Astrocyte (in vitro differentiated cells and primary cell): ENCODE data around the gene EHD4. TPM values are rescaled to one million over a fixed set of nuclear protein-coding genes. Genes with fewer than 3 reads are reported as not detected.

Experiments
- DNase-seq: peaks from one replicate; pipeline ENCODE4 v3.0.0-alpha.2; 2010; ENCODE audit warnings: low read depth
- FAIRE-seq: peaks from 2 replicates; lab custom pipeline; 2011; peaks lifted over from hg19 to GRCh38; lab: Jason Lieb, UNC
- H2AFZ ChIP-seq: 2 replicates; pipeline ENCODE4 v1.6.0; 2012; ENCODE audit warnings: low read depth, low read length, inconsistent platforms
- H3K27ac ChIP-seq: 2 replicates; pipeline ENCODE4 v1.5.1; 2011; ENCODE audit warnings: low read depth, low read length, inconsistent platforms
- H3K27me3 ChIP-seq: 2 replicates; pipeline ENCODE4 v1.6.0; 2011; ENCODE audit warnings: low read length, inconsistent platforms; ENCODE audit not compliant: insufficient read depth
- H3K36me3 ChIP-seq: 2 replicates; pipeline ENCODE4 v1.5.1; 2011; ENCODE audit warnings: low read length, inconsistent platforms; ENCODE audit not compliant: insufficient read depth
- H3K4me1 ChIP-seq: 2 replicates; pipeline ENCODE4 v1.5.1; 2011; ENCODE audit warnings: low read length, inconsistent platforms; ENCODE audit not compliant: insufficient read depth
- H3K4me2 ChIP-seq: 2 replicates; pipeline ENCODE4 v1.6.0; 2012; ENCODE audit warnings: low read length, inconsistent platforms
- H3K4me3 ChIP-seq: 2 replicates; pipeline ENCODE4 v1.5.1; 2011; ENCODE audit warnings: low read depth, mild to moderate bottlenecking, low read length, inconsistent platforms; ENCODE audit not compliant: insufficient read depth
- H3K79me2 ChIP-seq: 2 replicates; pipeline ENCODE4 v1.6.0; 2012; ENCODE audit warnings: mild to moderate bottlenecking, low read length, inconsistent platforms; ENCODE audit not compliant: insufficient read depth
- H3K9ac ChIP-seq: 2 replicates; pipeline ENCODE4 v1.6.0; 2012; ENCODE audit warnings: mild to moderate bottlenecking, low read length, inconsistent platforms
- H3K9me3 ChIP-seq: 2 replicates; pipeline ENCODE4 v1.5.1; 2012; ENCODE audit warnings: low read depth, mild to moderate bottlenecking, low read length, inconsistent platforms; ENCODE audit not compliant: insufficient read depth
- H4K20me1 ChIP-seq: 2 replicates; pipeline ENCODE4 v1.6.0; 2012; ENCODE audit warnings: low read length, inconsistent platforms; ENCODE audit not compliant: insufficient read depth
- H3K27ac Mint-ChIP-seq: one replicate; pipeline ENCODE4 v1.8.0; 2021; ENCODE audit warnings: mild to moderate bottlenecking, mixed read lengths; ENCODE audit not compliant: unreplicated experiment
- H3K27me3 Mint-ChIP-seq: one replicate; pipeline ENCODE4 v1.8.0; 2021; ENCODE audit warnings: low read depth, mixed read lengths; ENCODE audit not compliant: unreplicated experiment
- H3K36me3 Mint-ChIP-seq: one replicate; pipeline ENCODE4 v1.8.0; 2021; ENCODE audit warnings: low read depth, mixed read lengths; ENCODE audit not compliant: unreplicated experiment
- H3K4me1 Mint-ChIP-seq: one replicate; pipeline ENCODE4 v1.8.0; 2021; ENCODE audit warnings: low read depth, mixed read lengths; ENCODE audit not compliant: unreplicated experiment
- H3K4me3 Mint-ChIP-seq: one replicate; pipeline ENCODE4 v1.8.0; 2021; ENCODE audit warnings: mild to moderate bottlenecking, moderate library complexity, mixed read lengths; ENCODE audit not compliant: unreplicated experiment
- H3K9me3 Mint-ChIP-seq: one replicate; pipeline ENCODE4 v1.8.0; 2021; ENCODE audit warnings: mild to moderate bottlenecking, mixed read lengths; ENCODE audit not compliant: unreplicated experiment
- CTCF ChIP-seq: IDR thresholded peaks from 2 replicates; pipeline ENCODE4 v1.5.1; 2011; ENCODE audit warnings: low read depth, mild to moderate bottlenecking, inconsistent platforms, low read length, moderate library complexity; ENCODE audit not compliant: insufficient read depth
- EZH2 ChIP-seq: IDR thresholded peaks from 2 replicates; pipeline ENCODE4 v1.6.1; 2012; ENCODE audit warnings: mild to moderate bottlenecking, low read length, inconsistent platforms; ENCODE audit not compliant: insufficient read depth
- total RNA-seq: library from RNA; stranded (reverse); gene quantifications from 2 replicates; pipeline ENCODE4 v1.2.1, GENCODE V29; 2021

EHD4 gene
- total RNA-seq, 1 donor from 2014 or later: 46.4 TPM

GRCh38 chr15:41961595-41962202 is 10.7 kb downstream of the EHD4 start:
- Mint-ChIP-seq H3K36me3 (peaks cover 10% of the 10 kb centered on the region), H3K27me3 (no peaks in the 10 kb centered on the region), H3K9me3 (peaks cover 3% of the 10 kb centered on the region), H3K4me1 (peaks cover 33% of the 10 kb centered on the region), H3K27ac (peak overlapping the region; percentile 73), H3K4me3 (peak overlapping the region; percentile 15)
- H2AFZ ChIP-seq: no peak overlapping the region
- no peak overlapping the region for H3K9ac ChIP-seq
- H3K4me1 ChIP-seq: peaks cover 26% of the 10 kb centered on the region
- FAIRE-seq (no peak), DNase-seq (no peak)
- no peaks in the 10 kb centered on the region for H3K9me3 ChIP-seq
- H4K20me1 ChIP-seq: peaks cover 19% of the 10 kb centered on the region
- peaks cover 80% of the 10 kb centered on the region for H3K79me2 ChIP-seq
- peak overlapping the region; percentile 34 for H3K27ac ChIP-seq
- H3K36me3 ChIP-seq: no peaks in the 10 kb centered on the region
- no peaks in the 10 kb centered on the region for H3K27me3 ChIP-seq
- H3K4me3 ChIP-seq: no peak overlapping the region
- H3K4me2 ChIP-seq: peak overlapping the region; percentile 27
- no peak for TF ChIP-seq CTCF

GRCh38 chr15:41961001-41961518 is 11.3 kb downstream of the EHD4 start:
- H3K4me1 Mint-ChIP-seq: peaks cover 34% of the 10 kb centered on the region
- H3K27ac ChIP-seq: peak overlapping the region; percentile 34
- H3K4me1 ChIP-seq: peaks cover 23% of the 10 kb centered on the region
- DNase-seq (no peak), FAIRE-seq (peak; percentile 23)
- H3K9me3 ChIP-seq: no peaks in the 10 kb centered on the region
- no peak overlapping the region for H3K4me3 ChIP-seq
- peak overlapping the region; percentile 73 for H3K27ac Mint-ChIP-seq
- no peaks in the 10 kb centered on the region for H3K36me3 ChIP-seq
- peaks cover 10% of the 10 kb centered on the region for H3K36me3 Mint-ChIP-seq
- H3K4me2 ChIP-seq: peak overlapping the region; percentile 19
- peaks cover 20% of the 10 kb centered on the region for H4K20me1 ChIP-seq
- H3K27me3 ChIP-seq: no peaks in the 10 kb centered on the region
- peak overlapping the region; percentile 6 for H3K9ac ChIP-seq
- TF ChIP-seq CTCF: no peak
- no peak for TF ChIP-seq EZH2
- no peak overlapping the region for H3K4me3 Mint-ChIP-seq
- H2AFZ ChIP-seq: no peak overlapping the region
- peaks cover 80% of the 10 kb centered on the region for H3K79me2 ChIP-seq
- H3K9me3 Mint-ChIP-seq: peaks cover 3% of the 10 kb centered on the region
- H3K27me3 Mint-ChIP-seq: no peaks in the 10 kb centered on the region

- Mint-ChIP-seq H3K9me3 (peaks cover 3% of the 10 kb centered on the region), H3K4me3 (no peak overlapping the region), H3K27me3 (no peaks in the 10 kb centered on the region), H3K4me1 (peaks cover 33% of the 10 kb centered on the region), H3K36me3 (peaks cover 11% of the 10 kb centered on the region), H3K27ac (no peak overlapping the region)
- Histone ChIP-seq H3K27ac (no peak overlapping the region), H3K4me2 (peak overlapping the region; percentile 34), H2AFZ (no peak overlapping the region), H3K79me2 (peaks cover 71% of the 10 kb centered on the region), H3K9ac (peak overlapping the region; percentile 26), H3K4me1 (peaks cover 21% of the 10 kb centered on the region), H3K9me3 (no peaks in the 10 kb centered on the region), H3K36me3 (peaks cover 5% of the 10 kb centered on the region), H3K27me3 (no peaks in the 10 kb centered on the region), H3K4me3 (no peak overlapping the region), H4K20me1 (peaks cover 28% of the 10 kb centered on the region)
- no peak for FAIRE-seq
- DNase-seq: no peak
- TF ChIP-seq CTCF (no peak), EZH2 (no peak)
Observed at GRCh38 chr15:41958002-41958420, 14.3 kb downstream of the EHD4 start.
